H1 (cell line): ENCODE measurements around the gene DCX. TPM values are rescaled to one million over a fixed set of nuclear protein-coding genes. Genes with fewer than 3 reads are reported as not detected.

Experiments
- BACH1 ChIP-seq: IDR thresholded peaks from 2 replicates; pipeline ENCODE4 v1.6.1; 2012; ENCODE audit warnings: low read length, improper control_type of control experiment
- BCL11A ChIP-seq, 2 experiments: IDR thresholded peaks; one replicate each; pipeline ENCODE4 v1.6.1; 2011; ENCODE audit warnings: low read depth in 2 of 2, low read length in 2 of 2, mild to moderate bottlenecking in 2 of 2
- CTBP2 ChIP-seq: IDR thresholded peaks from 2 replicates; pipeline ENCODE4 v1.7.0; 2011; ENCODE audit warnings: borderline replicate concordance, mild to moderate bottlenecking, moderate library complexity, mixed read lengths, low read length; ENCODE audit not compliant: insufficient read depth, insufficient read length
- E2F6 ChIP-seq: IDR thresholded peaks from 2 replicates; pipeline ENCODE4 v1.6.1; 2012; ENCODE audit warnings: inconsistent platforms
- JUN ChIP-seq: IDR thresholded peaks from 2 replicates; pipeline ENCODE4 v1.6.1; 2011; ENCODE audit warnings: low read depth, mild to moderate bottlenecking, improper control_type of control experiment, low read length
- TEAD4 ChIP-seq: IDR thresholded peaks from 2 replicates; pipeline ENCODE4 v1.6.1; 2012; ENCODE audit warnings: low read depth, low read length, inconsistent platforms, mixed read lengths
- polyA plus RNA-seq, 7 experiments: library from polyadenylated mRNA; depleted of rRNA in 3 of 7; stranded (reverse) in 5 of 7; unstranded in 2 of 7; fragments of >200 nt in 5 of 7; fragments of 200-250 nt in 2 of 7; gene quantifications; 1 replicate in 5 of 7; 2 replicates in 1 of 7; 4 replicates in 1 of 7; pipeline versions ENCODE4 v1.2.1 to v1.2.3, GENCODE V29; 2011 to 2013; ENCODE audit warnings: missing spikeins in 2 of 7, mixed read lengths in 2 of 7
- total RNA-seq: library from RNA; stranded (reverse); fragmentation: NEBNext Ultra II Directional; extraction: Animal tissue kit (Norgen Biotek cat#: 25700); gene quantifications from 2 replicates; pipeline ENCODE4 v1.2.1, GENCODE V29; 2021

DCX gene
- total and polyA plus RNA-seq, 2 of the 8 experiments (the other 6 are each of a cell fraction or from before 2014, with no cell fraction given), result 1.3 to 3.3 TPM

DNA sequence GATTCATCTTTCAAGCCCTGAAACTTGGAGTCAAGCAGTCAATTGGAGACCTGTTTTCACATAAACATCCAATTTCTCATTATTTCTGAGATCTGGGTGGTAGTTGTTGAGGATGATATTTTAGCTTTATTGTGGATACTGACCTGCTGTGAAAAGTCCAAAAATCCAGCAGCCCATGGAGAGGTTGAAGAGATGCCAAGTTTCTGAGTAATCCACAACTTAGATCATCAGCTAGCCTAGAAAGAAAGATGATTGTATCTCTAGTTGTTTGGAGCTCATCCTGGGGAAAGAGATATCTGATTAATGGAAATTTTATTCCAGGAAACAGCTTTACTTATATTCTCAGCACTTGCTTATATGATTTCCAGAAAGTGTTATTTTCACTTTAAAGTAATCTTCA, 48.6 kb upstream of the DCX start (continued):
- TF ChIP-seq BACH1 (no peak), CTBP2 (no peak), TEAD4 (no peak), JUN (no peak), E2F6 (no peak), BCL11A (IDR thresholded peaks at IDR 0.05; ENCODE audit: low read depth in 2 of 2, low read length in 2 of 2) (no peak)
